Right atrium auricular region (tissue), 2 donors: Measurements from ENCODE around the gene GALNT18. TPM values are rescaled to one million over a fixed set of nuclear protein-coding genes. Genes with fewer than 3 reads are reported as not detected.

Experiments used
- DNase-seq: peaks from one replicate; pipeline ENCODE4 v3.0.0-alpha.2; 2019; ENCODE audit warnings: low spot score
- H3K27ac ChIP-seq, 2 donors: fragments of 200-600 bp; sonication (generic); 1 replicate in 1 of 2; 2 replicates in 1 of 2; pipeline ENCODE4 v1.5.1; 2016 to 2019
- H3K27me3 ChIP-seq, 2 donors: fragments of 200-600 bp; sonication (generic); one replicate each; pipeline versions ENCODE4 v1.5.1 to v1.6.0; 2017 to 2019
- H3K36me3 ChIP-seq: fragments of 200-600 bp; sonication (generic); one replicate; pipeline ENCODE4 v1.5.1; 2016
- H3K4me1 ChIP-seq, 2 donors: fragments of 200-600 bp; sonication (generic); one replicate each; pipeline versions ENCODE4 v1.5.1 to v1.6.0; 2017 to 2019
- H3K4me3 ChIP-seq, 2 donors: fragments of 200-600 bp; sonication (generic); 1 replicate in 1 of 2; 2 replicates in 1 of 2; pipeline ENCODE4 v1.5.1; 2017 to 2019; ENCODE audit warnings: mild to moderate bottlenecking in 1 of 2, moderate library complexity in 1 of 2
- H3K9me3 ChIP-seq, 2 donors: fragments of 200-600 bp; sonication (generic); one replicate each; pipeline ENCODE4 v1.5.1; 2019
- total RNA-seq, 2 donors: library from RNA; depleted of rRNA; stranded (reverse); fragments of >200 nt; gene quantifications; one replicate each; pipeline ENCODE4 v1.1.0, GENCODE V29; 2016
- TF ChIP-seq, protein P1 (sequence below), 2 donors: fragments of 200-600 bp; sonication (generic); IDR thresholded peaks; one replicate each; pipeline ENCODE4 v1.5.1; 2019; ENCODE audit warnings: antibody characterized with exemption in 2 of 2

GALNT18 gene
- total RNA-seq, 2 donors from 2014 or later: 22.2 to 26.8 TPM

GRCh38 chr11:11316651-11317230 lies 305.1 kb downstream of the GALNT18 start:
- peaks cover 0 to 22% of the 10 kb centered on the region in 2 donors for H3K4me1 ChIP-seq
- H3K27me3 ChIP-seq: no peaks in the 10 kb centered on the region
- no peak overlapping the region for H3K4me3 ChIP-seq
- no peaks in the 10 kb centered on the region for H3K9me3 ChIP-seq
- TF ChIP-seq, protein P1, sequence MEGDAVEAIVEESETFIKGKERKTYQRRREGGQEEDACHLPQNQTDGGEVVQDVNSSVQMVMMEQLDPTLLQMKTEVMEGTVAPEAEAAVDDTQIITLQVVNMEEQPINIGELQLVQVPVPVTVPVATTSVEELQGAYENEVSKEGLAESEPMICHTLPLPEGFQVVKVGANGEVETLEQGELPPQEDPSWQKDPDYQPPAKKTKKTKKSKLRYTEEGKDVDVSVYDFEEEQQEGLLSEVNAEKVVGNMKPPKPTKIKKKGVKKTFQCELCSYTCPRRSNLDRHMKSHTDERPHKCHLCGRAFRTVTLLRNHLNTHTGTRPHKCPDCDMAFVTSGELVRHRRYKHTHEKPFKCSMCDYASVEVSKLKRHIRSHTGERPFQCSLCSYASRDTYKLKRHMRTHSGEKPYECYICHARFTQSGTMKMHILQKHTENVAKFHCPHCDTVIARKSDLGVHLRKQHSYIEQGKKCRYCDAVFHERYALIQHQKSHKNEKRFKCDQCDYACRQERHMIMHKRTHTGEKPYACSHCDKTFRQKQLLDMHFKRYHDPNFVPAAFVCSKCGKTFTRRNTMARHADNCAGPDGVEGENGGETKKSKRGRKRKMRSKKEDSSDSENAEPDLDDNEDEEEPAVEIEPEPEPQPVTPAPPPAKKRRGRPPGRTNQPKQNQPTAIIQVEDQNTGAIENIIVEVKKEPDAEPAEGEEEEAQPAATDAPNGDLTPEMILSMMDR (IDR thresholded peaks at IDR 0.05): no peak
- H3K27ac ChIP-seq: no peak overlapping the region
- no peaks in the 10 kb centered on the region for H3K36me3 ChIP-seq
- DNase-seq: no peak

DNA sequence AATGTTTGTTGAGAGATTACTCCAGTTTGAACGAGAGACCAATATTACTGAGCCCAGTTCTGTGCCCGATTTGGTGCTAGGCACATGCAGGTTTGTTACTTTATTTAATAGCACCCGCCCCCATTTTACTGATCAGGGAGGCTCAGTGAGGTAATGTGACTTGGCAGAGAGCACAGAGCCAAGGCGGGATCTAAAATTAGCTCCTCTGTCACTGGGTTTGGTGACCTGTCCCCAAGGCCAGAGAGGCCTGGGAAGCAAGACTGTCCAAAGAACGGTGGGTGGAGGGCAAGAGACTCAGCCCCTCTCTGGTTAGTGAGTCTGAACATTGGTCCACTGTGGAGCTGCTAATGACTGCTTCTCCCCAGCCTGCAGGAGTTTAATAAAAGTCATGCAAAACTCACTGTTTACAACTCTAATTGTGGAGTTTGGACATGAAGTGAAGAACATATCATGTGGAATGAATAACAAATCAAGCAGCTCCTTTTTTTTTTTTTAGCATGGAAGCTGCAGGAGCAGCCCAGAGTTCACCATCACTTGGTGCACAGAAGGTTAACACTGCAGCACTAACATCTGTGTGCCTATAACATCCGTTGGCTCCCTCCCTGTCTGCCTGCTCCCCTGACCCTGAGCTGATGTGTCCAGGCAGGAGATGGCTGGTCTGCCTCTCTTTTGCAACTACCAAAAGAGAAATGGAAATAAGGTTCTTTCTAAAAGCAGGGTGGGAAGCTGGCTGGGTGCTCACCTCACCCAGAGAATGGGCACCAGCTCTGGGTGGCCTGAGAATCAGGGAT lies 307.7 kb downstream of the GALNT18 start:
- Histone ChIP-seq H3K4me3 (no peak overlapping the region), H3K4me1 (peaks cover 0 to 30% of the 10 kb centered on the region in 2 donors), H3K27ac (peak overlapping the region; percentile 67 to 73), H3K9me3 (no peaks in the 10 kb centered on the region), H3K27me3 (no peaks in the 10 kb centered on the region), H3K36me3 (no peaks in the 10 kb centered on the region)
- no peak for DNase-seq
- TF ChIP-seq, protein P1 (IDR thresholded peaks at IDR 0.05): no peak

DNA sequence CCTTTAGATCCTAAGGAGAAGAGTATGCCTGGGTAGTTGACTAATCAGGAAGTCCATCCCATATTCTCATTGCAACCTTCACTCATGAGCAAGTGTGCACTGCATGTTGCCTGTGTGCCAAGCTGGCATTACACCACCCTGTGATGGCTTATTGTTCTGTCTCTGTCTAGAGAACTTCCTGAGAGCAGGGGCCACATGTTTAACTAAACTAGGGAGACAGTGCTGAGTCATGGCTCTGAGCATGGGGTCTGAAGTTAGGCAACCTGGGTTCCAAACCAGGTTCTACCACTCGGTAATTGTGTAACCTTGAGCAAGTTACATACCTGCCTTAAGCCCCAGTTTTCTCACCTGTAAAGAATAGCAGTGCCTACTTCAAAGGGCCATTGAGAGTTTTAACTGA lies 308.4 kb downstream of the GALNT18 start:
- H3K4me1 ChIP-seq: peaks cover 0 to 30% of the 10 kb centered on the region in 2 donors
- TF ChIP-seq, protein P1 (IDR thresholded peaks at IDR 0.05): no peak
- H3K27me3 ChIP-seq: no peaks in the 10 kb centered on the region
- peak; percentile 62 for DNase-seq
- H3K36me3 ChIP-seq: no peaks in the 10 kb centered on the region
- no peaks in the 10 kb centered on the region for H3K9me3 ChIP-seq
- no peak overlapping the region for H3K4me3 ChIP-seq
- H3K27ac ChIP-seq: peak overlapping the region; percentile 67 to 73

GRCh38 chr11:11312738-11313137 lies 309.1 kb downstream of the GALNT18 start:
- TF ChIP-seq, protein P1 (IDR thresholded peaks at IDR 0.05): no peak
- DNase-seq: no peak
- Histone ChIP-seq H3K36me3 (no peaks in the 10 kb centered on the region), H3K27me3 (no peaks in the 10 kb centered on the region), H3K4me1 (peaks cover 0 to 30% of the 10 kb centered on the region in 2 donors), H3K9me3 (no peaks in the 10 kb centered on the region), H3K27ac (peak overlapping the region in 1 of 2 donors; percentile 73), H3K4me3 (no peak overlapping the region)

DNA sequence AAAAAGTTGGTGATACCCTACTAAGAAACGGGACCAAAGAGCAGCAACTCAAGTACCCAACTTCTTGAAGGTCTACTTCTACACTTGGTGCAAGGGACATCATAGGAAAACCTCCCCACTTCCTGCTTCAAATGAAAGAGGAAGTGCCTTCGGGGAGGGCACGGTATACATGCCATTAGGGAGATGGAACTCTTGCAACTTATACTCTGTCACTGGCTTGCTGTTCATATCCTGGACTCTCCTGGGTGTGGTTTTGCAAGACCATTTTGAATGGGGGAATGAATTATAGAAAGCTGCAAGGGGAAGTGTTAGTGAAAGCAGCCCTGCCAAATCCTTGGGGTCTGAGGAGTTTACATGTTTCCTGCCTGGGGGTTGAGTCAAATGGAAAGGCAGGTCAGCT lies 310.6 kb downstream of the GALNT18 start:
- H3K4me1 ChIP-seq: peaks cover 0 to 30% of the 10 kb centered on the region in 2 donors

More for the DNA sequence above, 310.6 kb downstream of the GALNT18 start:
- Histone ChIP-seq H3K27ac (no peak overlapping the region), H3K9me3 (no peaks in the 10 kb centered on the region), H3K4me3 (no peak overlapping the region), H3K27me3 (no peaks in the 10 kb centered on the region), H3K36me3 (no peaks in the 10 kb centered on the region)
- no peak for DNase-seq
- TF ChIP-seq, protein P1 (IDR thresholded peaks at IDR 0.05): no peak
